ENCODE results near the gene GALNT13.

The GALNT13 gene

GRCh38 chr2:153946036-153946435, 74.3 kb downstream of the GALNT13 start:
- DNase-seq, result no peak

GRCh38 chr2:153953761-153954160, 82.0 kb downstream of the GALNT13 start:
- DNase-seq, result no peak

GRCh38 chr2:153963256-153963655, 91.5 kb downstream of the GALNT13 start:
- no peak for DNase-seq

GRCh38 chr2:153967248-153967973, 95.7 kb downstream of the GALNT13 start:
- no peak for DNase-seq

- DNase-seq, result no peak
Measured at GRCh38 chr2:153971250-153971649, 99.5 kb downstream of the GALNT13 start.

- DNase-seq, result no peak
Measured at GRCh38 chr2:153971855-153972254, 100.1 kb downstream of the GALNT13 start.

GRCh38 chr2:153972412-153972811, 100.7 kb downstream of the GALNT13 start:
- no peak for DNase-seq

- DNase-seq, result no peak
Measured at GRCh38 chr2:153986488-153987229, 114.9 kb downstream of the GALNT13 start.

GRCh38 chr2:153990771-153991170, 119.0 kb downstream of the GALNT13 start:
- no peak for DNase-seq

- DNase-seq, result no peak
Measured at GRCh38 chr2:154013514-154013913, 141.8 kb downstream of the GALNT13 start.

GRCh38 chr2:154015233-154015632, 143.5 kb downstream of the GALNT13 start:
- no peak for DNase-seq

GRCh38 chr2:154029504-154029903, 157.8 kb downstream of the GALNT13 start:
- DNase-seq, result no peak

- peak; percentile 27 for DNase-seq
Measured at GRCh38 chr2:154032220-154032619, 160.5 kb downstream of the GALNT13 start.

- DNase-seq, result no peak
Measured at GRCh38 chr2:154046493-154046892, 174.8 kb downstream of the GALNT13 start.

- no peak for DNase-seq
Measured at GRCh38 chr2:154048905-154049304, 177.2 kb downstream of the GALNT13 start.

- DNase-seq, result no peak
Measured at GRCh38 chr2:154049561-154049960, 177.8 kb downstream of the GALNT13 start.

GRCh38 chr2:154067124-154067523, 195.4 kb downstream of the GALNT13 start:
- DNase-seq, result no peak

- DNase-seq, result no peak
Measured at GRCh38 chr2:154078926-154079325, 207.2 kb downstream of the GALNT13 start.

GRCh38 chr2:154092571-154092970, 220.8 kb downstream of the GALNT13 start:
- no peak for DNase-seq

GRCh38 chr2:154093856-154094255, 222.1 kb downstream of the GALNT13 start:
- DNase-seq, result no peak

- no peak for DNase-seq
Measured at GRCh38 chr2:154097833-154098398, 226.2 kb downstream of the GALNT13 start.

- no peak for DNase-seq
Measured at GRCh38 chr2:154120706-154121105, 249.0 kb downstream of the GALNT13 start.

GRCh38 chr2:154125891-154126290, 254.2 kb downstream of the GALNT13 start:
- DNase-seq, result no peak

- no peak for DNase-seq
Measured at GRCh38 chr2:154130821-154131220, 259.1 kb downstream of the GALNT13 start.

Measured in MV-4-11 (cell line).